ENCODE measurements around the gene ZNF480. TPM values are rescaled to one million over a fixed set of nuclear protein-coding genes. Genes with fewer than 3 reads are reported as not detected.

The ZNF480 gene
- total RNA-seq, 4 donors from 2014 or later: 9.4 to 20.1 (median 10.7) TPM

DNA sequence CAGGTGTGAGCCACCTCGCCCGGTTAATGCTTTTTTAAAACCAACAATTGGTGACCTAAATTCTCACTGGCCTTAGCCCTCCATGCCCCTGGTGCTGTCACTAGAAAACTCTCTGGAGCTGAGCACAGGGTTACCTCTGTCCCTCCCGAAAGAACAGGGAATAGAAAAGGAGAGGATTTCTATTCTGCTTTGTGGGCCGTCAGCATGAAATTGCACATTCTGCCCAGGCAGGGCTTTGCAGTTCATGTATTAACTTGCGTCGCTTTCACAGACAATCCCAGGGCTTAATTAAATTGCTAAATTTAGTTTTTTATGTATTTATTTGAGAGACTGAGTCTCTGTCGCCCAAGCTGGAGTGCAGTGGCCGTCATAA, 583 bp upstream of the ZNF480 start:
- intact Hi-C loops (cut with DNase I; ENCODE audit: low total_unique reads): loop anchor here (1.0 kb wide), 1 partner anchor 27 kb away; the partner anchor contains the start of gene ZNF766
- WGBS, 2 donors (ENCODE audit: low coverage in 1 of 2): 0 to 21% methylated on average over 3 to 8 of the region's 8 CpGs
- H3K27ac ChIP-seq: peak overlapping the region; percentile 78 to 97 (median 93)

DNA sequence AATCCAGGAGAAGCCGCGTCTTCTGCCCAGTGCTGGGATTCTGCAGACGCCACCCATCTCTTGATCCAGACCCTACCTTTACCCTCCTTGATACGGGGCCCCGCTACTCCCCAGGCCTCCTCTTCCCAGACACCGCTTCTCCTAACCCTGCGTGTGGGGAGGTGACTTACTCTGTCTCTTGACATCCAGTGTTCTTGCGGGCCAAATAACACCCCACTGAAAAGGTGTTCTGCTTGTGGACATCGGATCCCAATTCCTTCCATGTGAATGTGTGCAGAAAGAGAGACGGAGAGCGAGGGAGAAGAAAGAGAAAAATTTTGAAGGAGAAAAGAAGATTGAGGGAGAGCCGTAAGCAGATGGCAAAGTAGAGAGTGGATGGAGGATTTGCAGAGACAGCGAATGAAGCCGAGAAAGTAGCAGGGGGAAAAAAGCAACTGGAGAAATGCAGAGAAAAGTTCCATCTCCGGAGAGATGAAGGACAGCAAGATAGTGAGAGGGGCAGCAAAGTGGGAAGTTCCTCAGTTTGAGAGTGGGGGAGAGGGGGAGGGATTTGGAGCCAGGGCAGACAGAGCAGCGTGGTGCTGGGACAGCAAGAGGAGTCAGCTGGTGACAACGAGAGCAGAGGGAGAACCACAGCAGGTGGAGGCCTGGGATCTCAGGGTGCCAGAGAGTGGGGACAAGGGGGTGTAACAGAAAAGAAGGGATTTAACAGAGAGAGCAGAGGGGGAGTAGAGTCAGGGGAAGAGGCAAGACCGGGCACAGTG, 814 bp downstream of the ZNF480 start:
- H3K27ac ChIP-seq: peak overlapping the region; percentile 92 to 97 (median 96)
- DNase-seq: no peak

More for the DNA sequence above, 583 bp upstream of the ZNF480 start:
- Histone ChIP-seq H3K9me3 (peaks cover 7 to 10% of the 10 kb centered on the region in 2 donors), H3K36me3 (peaks cover 0 to 21% (median 9%) of the 10 kb centered on the region in 4 donors), H3K27me3 (no peaks in the 10 kb centered on the region), H3K4me3 (peak overlapping the region; percentile 52 to 94 (median 80)), H3K4me1 (peaks cover 0 to 17% (median 10%) of the 10 kb centered on the region in 4 donors)
- DNase-seq: no peak
- TF ChIP-seq POLR2A (IDR thresholded peaks at IDR 0.05) (no peak), EP300 (IDR thresholded peaks at IDR 0.05; ENCODE audit: low read depth) (no peak), POLR2AphosphoS5 (IDR thresholded peaks at IDR 0.05) (no peak)
- TF ChIP-seq, protein P1, sequence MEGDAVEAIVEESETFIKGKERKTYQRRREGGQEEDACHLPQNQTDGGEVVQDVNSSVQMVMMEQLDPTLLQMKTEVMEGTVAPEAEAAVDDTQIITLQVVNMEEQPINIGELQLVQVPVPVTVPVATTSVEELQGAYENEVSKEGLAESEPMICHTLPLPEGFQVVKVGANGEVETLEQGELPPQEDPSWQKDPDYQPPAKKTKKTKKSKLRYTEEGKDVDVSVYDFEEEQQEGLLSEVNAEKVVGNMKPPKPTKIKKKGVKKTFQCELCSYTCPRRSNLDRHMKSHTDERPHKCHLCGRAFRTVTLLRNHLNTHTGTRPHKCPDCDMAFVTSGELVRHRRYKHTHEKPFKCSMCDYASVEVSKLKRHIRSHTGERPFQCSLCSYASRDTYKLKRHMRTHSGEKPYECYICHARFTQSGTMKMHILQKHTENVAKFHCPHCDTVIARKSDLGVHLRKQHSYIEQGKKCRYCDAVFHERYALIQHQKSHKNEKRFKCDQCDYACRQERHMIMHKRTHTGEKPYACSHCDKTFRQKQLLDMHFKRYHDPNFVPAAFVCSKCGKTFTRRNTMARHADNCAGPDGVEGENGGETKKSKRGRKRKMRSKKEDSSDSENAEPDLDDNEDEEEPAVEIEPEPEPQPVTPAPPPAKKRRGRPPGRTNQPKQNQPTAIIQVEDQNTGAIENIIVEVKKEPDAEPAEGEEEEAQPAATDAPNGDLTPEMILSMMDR (IDR thresholded peaks at IDR 0.05): no peak
- in situ Hi-C loops (cut with MboI; ENCODE audit: low pct_ligation_motif_present in 1 of 4, low pct_unique_long_range_greater_than_20kb in 1 of 4, low sequenced_read_pairs in 3 of 4): no loop called here

DNA sequence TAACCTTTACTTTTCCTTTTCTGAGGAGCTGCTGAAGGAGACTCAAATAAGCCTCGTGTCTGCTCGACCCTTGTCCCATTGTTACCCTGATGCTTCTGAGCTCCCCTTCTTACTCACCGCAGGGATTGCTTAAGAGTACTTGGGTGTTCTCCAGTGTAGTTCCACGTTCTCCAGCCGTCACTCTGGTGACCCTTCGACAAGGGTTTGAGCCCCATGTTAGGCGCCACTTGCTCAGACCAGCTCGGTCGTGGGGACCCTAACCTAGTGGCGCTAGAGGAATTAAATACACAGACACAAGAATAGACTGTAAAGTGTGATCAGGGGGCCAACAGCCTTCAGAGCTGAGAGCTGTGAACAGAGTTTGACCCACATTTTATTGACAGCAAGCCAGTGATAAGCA, 10.3 kb downstream of the ZNF480 start:
- no peak overlapping the region for H3K27ac ChIP-seq
- no peaks in the 10 kb centered on the region for H3K27me3 ChIP-seq
- peaks cover 0 to 94% (median 46%) of the 10 kb centered on the region in 4 donors for H3K36me3 ChIP-seq
- 95 to 96% methylated on average over 5 to 10 of the region's 10 CpGs for WGBS, 2 donors (ENCODE audit: low coverage in 1 of 2)
- H3K4me1 ChIP-seq: no peaks in the 10 kb centered on the region
- TF ChIP-seq POLR2AphosphoS5 (IDR thresholded peaks at IDR 0.05) (no peak), POLR2A (IDR thresholded peaks at IDR 0.05) (no peak), EP300 (IDR thresholded peaks at IDR 0.05; ENCODE audit: low read depth) (no peak)
- TF ChIP-seq, protein P1 (IDR thresholded peaks at IDR 0.05): no peak
- no peak overlapping the region for H3K4me3 ChIP-seq
- intact Hi-C loops (cut with DNase I; ENCODE audit: low total_unique reads) (no loop called here), in situ Hi-C loops (cut with MboI; ENCODE audit: low pct_ligation_motif_present in 1 of 4, low pct_unique_long_range_greater_than_20kb in 1 of 4, low sequenced_read_pairs in 3 of 4) (no loop called here)
- peaks cover 73 to 78% of the 10 kb centered on the region in 2 donors for H3K9me3 ChIP-seq
- no peak for DNase-seq

More for the DNA sequence above, 814 bp downstream of the ZNF480 start:
- Histone ChIP-seq H3K9me3 (peaks cover 10 to 19% of the 10 kb centered on the region in 2 donors), H3K27me3 (no peaks in the 10 kb centered on the region), H3K4me3 (peak overlapping the region; percentile 53 to 94 (median 86)), H3K4me1 (peaks cover 0 to 17% (median 10%) of the 10 kb centered on the region in 4 donors), H3K36me3 (peaks cover 0 to 29% (median 17%) of the 10 kb centered on the region in 4 donors)
- WGBS, 2 donors (ENCODE audit: low coverage in 1 of 2): 28 to 39% methylated on average over 4 to 18 of the region's 18 CpGs
- TF ChIP-seq POLR2AphosphoS5 (IDR thresholded peaks at IDR 0.05): no peak
- no peak for TF ChIP-seq EP300 (IDR thresholded peaks at IDR 0.05; ENCODE audit: low read depth)
- TF ChIP-seq POLR2A (IDR thresholded peaks at IDR 0.05): no peak
- TF ChIP-seq, protein P1 (IDR thresholded peaks at IDR 0.05): no peak
- intact Hi-C loops (cut with DNase I; ENCODE audit: low total_unique reads): no loop called here
- in situ Hi-C loops (cut with MboI; ENCODE audit: low pct_ligation_motif_present in 1 of 4, low pct_unique_long_range_greater_than_20kb in 1 of 4, low sequenced_read_pairs in 3 of 4): no loop called here

DNA sequence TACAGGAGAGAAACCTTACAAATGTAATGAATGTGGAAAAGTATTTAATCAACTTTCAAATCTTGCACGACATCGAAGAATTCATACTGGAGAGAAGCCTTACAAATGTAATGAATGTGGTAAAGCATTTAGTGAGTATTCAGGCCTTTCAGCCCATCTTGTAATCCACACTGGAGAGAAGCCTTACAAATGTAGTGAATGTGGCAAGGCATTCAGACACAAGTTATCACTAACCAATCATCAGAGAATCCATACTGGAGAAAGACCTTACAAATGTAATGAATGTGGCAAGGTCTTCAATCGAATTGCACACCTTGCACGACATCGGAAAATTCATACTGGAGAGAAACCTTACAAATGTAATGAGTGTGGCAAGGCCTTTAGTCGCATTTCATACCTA, 25.5 kb downstream of the ZNF480 start:
- Histone ChIP-seq H3K9me3 (peaks cover 97 to 100% of the 10 kb centered on the region in 2 donors), H3K27ac (no peak overlapping the region), H3K4me1 (no peaks in the 10 kb centered on the region), H3K27me3 (no peaks in the 10 kb centered on the region), H3K4me3 (no peak overlapping the region), H3K36me3 (peaks cover 16 to 71% (median 45%) of the 10 kb centered on the region in 4 donors)
- no peak for DNase-seq
- intact Hi-C loops (cut with DNase I; ENCODE audit: low total_unique reads): no loop called here
- 95 to 96% methylated on average over 4 to 6 of the region's 6 CpGs for WGBS, 2 donors (ENCODE audit: low coverage in 1 of 2)
- no peak for TF ChIP-seq POLR2A (IDR thresholded peaks at IDR 0.05)
- no peak for TF ChIP-seq EP300 (IDR thresholded peaks at IDR 0.05; ENCODE audit: low read depth)
- TF ChIP-seq, protein P1 (IDR thresholded peaks at IDR 0.05): no peak
- no peak for TF ChIP-seq POLR2AphosphoS5 (IDR thresholded peaks at IDR 0.05)
- in situ Hi-C loops (cut with MboI; ENCODE audit: low pct_ligation_motif_present in 1 of 4, low pct_unique_long_range_greater_than_20kb in 1 of 4, low sequenced_read_pairs in 3 of 4): no loop called here

Measured in transverse colon (tissue), 4 donors.